Stimulated activated CD8-positive, alpha-beta memory T cell treated with anti-CD3 and anti-CD28 coated beads, Interleukin-15, amount 100 ng/mL, for 24 hours (primary cell): ENCODE results near the gene MARCHF10.

ENCODE experiments used
- DNase-seq: peaks from one replicate; pipeline ENCODE4 v3.0.0-alpha.2; 2020; ENCODE audit warnings: low read depth

MARCHF10 gene

GRCh38 chr17:62753562-62753961 lies 54.6 kb downstream of the MARCHF10 start:
- no peak for DNase-seq

GRCh38 chr17:62751060-62751691 lies 56.9 kb downstream of the MARCHF10 start:
- DNase-seq: no peak

GRCh38 chr17:62750631-62751051 lies 57.5 kb downstream of the MARCHF10 start:
- no peak for DNase-seq

GRCh38 chr17:62749926-62750325 lies 58.2 kb downstream of the MARCHF10 start:
- DNase-seq: no peak

GRCh38 chr17:62746941-62747340 lies 61.2 kb downstream of the MARCHF10 start:
- no peak for DNase-seq

- DNase-seq: no peak
These were observed 62.3 kb downstream of the MARCHF10 start for GRCh38 chr17:62745806-62746205.

- no peak for DNase-seq
These were observed 63.9 kb downstream of the MARCHF10 start for GRCh38 chr17:62744259-62744658.

GRCh38 chr17:62741290-62741689 lies 66.8 kb downstream of the MARCHF10 start:
- DNase-seq: no peak

- no peak for DNase-seq
These were observed 68.3 kb downstream of the MARCHF10 start for GRCh38 chr17:62739645-62740388.

GRCh38 chr17:62738281-62738680 lies 69.8 kb downstream of the MARCHF10 start:
- no peak for DNase-seq

- DNase-seq: no peak
These were observed 70.6 kb downstream of the MARCHF10 start for GRCh38 chr17:62737513-62737912.

- DNase-seq: no peak
These were observed 73.0 kb downstream of the MARCHF10 start for GRCh38 chr17:62735044-62735651.

- DNase-seq: no peak
These were observed 76.0 kb downstream of the MARCHF10 start for GRCh38 chr17:62732125-62732524.

- no peak for DNase-seq
These were observed 80.0 kb downstream of the MARCHF10 start for GRCh38 chr17:62727916-62728672.

GRCh38 chr17:62725791-62726249 lies 82.3 kb downstream of the MARCHF10 start:
- no peak for DNase-seq

GRCh38 chr17:62724398-62725146 lies 83.5 kb downstream of the MARCHF10 start:
- DNase-seq: peak; percentile 42

GRCh38 chr17:62723842-62724241 lies 84.3 kb downstream of the MARCHF10 start:
- no peak for DNase-seq

GRCh38 chr17:62722625-62723024 lies 85.5 kb downstream of the MARCHF10 start:
- DNase-seq: no peak

GRCh38 chr17:62720126-62720850 lies 87.8 kb downstream of the MARCHF10 start:
- no peak for DNase-seq

GRCh38 chr17:62719586-62719985 lies 88.5 kb downstream of the MARCHF10 start:
- DNase-seq: no peak

- DNase-seq: no peak
These were observed 89.7 kb downstream of the MARCHF10 start for GRCh38 chr17:62718429-62718828.
